HG03558 (cell line): ENCODE results near the gene FAN1.

Experiments used
- ATAC-seq: cut with Tn5 transposase; IDR thresholded peaks from one replicate; pipeline ENCODE4 v1.9.1; 2021; ENCODE audit warnings: moderate number of reproducible peaks; ENCODE audit not compliant: unreplicated experiment; ENCODE audit errors: extremely low read depth

FAN1 gene

DNA sequence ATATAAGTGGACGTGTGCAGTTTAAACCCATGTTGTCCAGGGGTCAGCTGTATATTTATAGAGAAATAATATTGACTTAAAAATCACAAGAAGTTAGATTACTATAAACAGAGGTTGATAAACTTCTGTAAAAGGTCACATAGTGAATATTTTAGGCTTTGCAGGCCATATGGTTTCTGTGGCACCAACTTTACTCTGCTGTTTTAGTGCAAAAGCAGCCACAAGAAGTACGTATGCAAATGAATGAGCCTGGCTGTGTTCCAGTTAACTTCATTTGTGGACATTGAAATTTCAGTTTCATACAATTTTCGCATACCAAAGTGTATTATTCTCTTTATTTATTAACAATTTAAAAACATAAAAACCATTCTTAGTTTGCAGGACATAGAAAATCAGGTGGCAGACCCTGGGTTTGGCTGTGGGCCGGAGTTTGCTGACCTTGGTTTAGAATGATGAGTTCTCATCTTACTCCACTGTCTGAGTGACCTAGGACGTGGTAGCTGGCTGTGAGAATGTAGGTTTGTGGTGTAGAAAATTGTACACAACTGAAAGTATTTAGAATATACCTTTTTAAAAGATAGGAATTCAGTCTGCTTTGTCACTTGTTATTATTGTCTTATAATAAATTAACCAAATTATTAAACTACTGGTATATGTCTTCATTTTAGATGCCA lies 16.3 kb downstream of the FAN1 start:
- ATAC-seq: no peak

DNA sequence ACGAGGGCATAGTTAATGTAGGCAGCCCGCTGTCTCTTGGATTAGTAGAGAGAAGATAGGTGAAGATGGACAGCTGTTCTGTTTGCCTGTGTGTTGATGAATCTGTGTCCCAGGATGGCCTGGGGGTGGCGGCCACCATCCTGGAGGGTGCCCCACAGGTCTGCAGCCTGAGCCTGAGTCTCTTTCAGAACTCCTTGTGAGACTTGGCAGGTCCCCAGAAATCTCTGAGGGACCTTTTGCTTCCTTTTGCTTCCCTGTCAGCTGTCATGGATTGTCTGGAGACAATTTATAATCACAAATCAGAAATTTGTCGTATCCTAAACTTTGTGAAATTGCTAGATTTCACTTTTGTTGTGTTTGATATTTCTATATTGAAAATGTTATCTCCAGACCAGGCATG lies 17.4 kb downstream of the FAN1 start:
- no peak for ATAC-seq

DNA sequence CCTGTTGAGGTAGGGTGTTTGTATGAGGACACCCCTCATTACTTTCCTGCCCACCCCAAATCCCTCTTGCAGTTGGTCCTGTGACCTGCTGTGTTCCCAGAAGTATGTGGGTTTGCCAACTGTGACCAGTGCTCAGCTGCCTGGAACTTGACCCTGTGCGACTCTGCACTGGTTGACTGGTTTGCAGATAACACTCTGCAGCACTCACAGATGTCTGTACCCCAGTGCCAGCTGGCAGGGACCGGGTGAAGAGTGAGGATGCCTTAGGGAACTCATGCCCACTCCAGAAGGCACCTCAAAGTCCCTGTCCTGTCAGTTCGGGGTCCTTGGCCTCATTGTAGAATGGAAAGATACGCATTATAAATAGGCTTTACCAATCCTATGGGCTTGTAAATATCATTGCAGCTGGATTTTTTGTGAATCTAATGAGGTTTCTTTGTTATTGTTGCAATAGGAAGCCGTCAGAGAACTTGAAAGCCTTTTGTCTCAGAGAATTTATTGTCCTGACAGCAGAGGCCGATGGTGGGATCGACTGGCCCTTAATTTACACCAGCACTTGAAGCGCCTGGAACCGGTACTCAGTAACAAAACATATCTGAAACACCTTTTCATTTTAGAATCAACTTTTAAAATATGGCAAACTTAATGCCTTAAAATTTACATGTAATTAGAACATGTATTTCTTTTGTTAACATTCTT lies 18.2 kb downstream of the FAN1 start:
- ATAC-seq: no peak

DNA sequence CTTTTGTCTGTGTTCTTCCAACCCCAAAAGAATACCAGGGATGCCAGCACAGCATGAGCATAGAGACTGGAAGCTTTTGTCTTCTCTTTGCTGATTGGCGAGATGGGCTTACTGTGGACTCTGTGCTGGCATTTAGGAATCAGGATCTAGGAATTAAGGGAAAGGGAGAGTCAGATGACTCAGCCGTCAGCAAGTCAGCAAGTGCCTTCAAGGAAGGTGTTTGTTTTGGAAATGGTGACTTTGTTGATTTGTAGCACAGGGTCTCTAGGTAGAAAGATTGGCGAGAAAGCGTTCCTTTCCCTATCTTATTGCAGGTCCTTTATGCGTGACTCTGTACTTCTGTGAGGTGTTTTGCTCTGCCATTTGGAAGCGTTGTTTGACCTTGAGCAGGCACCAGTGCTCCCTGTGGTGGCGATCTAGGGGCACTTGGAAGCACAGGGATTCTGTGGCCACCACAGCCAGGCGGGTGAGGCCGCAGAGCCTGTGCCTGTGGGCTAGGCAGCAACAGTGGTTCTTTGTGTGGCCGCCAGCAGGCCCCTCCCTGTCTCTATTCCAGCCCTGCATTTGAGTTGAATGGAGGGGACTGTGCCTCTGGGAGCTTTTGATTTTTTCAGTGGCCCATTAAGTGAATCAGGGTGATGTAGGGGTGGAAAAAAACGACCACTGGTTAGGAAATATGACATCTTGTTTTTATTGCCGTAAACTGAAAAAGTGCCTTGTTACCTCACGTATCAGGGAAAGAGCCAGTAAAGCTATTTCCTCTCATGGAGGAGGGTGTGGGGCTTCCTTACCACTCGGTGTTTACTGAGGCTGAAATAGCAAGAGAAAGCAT lies 19.0 kb downstream of the FAN1 start:
- ATAC-seq: no peak

DNA sequence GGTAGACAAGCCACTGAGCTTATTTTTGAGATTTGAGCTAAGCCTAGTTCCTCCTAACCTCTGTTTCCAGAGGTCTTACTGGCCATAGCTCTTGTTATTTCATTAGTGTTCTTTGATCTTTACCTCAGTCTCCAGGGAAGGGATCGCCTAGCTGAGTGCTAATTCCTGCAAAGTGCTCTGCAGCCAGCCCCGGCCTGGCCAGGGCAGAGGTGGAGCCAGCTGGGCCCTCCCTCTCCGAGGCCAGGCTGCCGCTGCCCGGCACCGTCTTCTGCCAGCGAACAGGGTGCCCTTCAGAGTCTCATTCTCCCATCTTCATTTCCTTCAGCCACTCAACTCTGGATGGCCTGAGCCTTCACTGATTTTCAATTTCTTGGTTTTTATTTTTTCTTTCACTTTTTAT lies 19.7 kb downstream of the FAN1 start:
- ATAC-seq: no peak

DNA sequence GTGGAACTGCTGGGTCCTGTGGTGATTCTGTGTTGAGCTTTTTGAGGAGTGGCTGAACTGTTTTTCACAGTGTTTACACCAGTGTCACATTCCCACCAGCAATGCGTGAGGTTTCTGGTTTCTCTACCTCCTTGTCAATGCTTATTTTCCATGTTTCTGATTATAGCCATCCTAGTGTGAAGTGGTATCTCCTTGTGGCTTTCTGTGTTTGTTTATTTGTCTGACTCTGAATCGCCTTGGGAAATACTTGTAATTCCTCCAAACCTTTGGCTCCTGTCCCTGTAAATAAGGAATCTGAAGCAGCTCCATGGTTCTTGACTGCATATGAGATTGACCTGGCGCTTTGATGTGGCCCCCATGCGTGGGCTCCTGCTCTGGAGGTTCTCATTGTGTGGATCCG lies 20.6 kb downstream of the FAN1 start:
- no peak for ATAC-seq

DNA sequence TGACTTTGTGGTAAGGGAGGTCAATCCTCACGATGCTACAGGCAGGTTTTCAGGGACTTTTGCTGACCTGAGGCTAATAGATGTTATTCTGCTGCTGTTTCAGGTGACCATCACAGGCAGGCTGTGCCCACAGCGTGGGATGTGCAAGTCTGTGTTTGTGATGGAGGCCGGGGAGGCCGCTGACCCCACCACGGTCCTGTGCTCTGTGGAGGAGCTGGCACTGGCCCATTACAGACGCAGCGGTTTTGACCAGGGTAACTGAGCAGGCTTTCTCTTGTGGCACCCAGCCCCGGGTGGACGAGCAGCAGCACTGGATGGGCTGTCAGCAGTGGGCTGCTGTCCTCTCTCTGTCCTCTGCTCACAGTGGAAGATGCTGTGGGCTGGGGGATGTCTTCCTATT lies 22.0 kb downstream of the FAN1 start:
- ATAC-seq: no peak

DNA sequence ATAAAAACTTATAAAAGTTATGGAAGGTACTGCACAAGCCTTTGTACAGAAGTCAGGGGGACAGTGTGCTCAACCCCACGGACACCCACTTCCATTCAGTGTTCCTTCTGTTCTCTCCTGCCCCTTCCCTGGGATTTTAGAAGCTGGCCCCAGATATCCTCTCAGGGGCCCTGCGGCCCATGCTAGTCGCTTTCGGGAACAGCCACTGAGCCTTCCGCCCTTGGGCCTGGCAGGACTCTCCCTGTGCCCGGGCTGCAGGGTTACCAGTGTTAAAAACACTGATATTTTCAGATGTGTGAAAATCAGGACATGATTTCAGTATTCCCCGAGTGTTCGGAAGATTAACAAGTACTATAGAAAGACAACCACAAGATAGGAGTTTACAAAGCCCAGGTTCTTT lies 22.4 kb downstream of the FAN1 start:
- ATAC-seq: no peak

DNA sequence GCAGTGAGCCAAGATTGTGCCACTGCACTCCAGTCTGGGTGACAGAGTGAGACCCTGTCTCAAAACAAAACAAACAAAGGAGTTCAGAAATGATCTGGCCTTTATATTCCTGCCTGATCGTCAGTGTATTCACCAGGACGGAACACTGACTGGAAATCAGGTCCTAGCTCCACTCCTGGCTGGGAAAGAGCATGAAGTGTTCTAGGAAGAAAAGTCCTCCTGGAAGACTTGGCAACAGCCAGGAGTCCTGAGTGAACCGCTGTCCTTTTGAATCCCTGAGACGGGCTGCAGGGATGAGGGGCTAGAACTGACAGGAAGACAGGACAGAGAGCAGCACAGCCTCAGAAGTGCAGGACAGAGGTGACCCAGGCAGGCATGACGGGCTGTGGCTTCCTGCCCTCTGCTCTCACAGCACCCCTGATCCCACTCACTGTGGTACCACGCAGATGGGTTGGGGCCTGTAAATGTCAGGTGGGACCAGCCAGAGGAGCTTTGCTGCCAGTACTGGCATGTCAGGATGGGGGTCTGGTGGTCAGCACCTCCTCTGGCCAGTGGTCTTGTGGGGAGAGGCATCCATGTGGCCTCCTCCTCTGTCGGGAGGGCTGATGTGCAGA lies 23.5 kb downstream of the FAN1 start:
- ATAC-seq: no peak

DNA sequence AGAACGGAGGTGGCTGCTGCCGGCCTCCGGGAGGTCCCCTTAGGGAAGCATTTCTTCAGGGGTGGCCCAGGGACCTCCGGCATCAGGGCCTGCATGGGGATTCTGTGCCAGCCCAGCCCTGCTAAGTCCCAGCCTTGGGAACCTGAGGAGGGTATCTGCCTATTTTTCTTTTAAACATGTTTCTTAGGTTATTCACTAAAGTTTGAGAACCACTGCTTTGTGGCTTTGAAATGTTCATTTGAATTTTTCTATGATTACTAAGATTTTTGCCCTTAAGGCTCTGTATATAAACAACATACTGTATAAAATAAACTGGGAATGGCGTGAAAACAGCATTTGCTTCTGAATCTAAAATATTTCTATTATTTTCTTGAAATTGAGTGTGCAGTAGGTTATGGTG lies 24.4 kb downstream of the FAN1 start:
- ATAC-seq: no peak

DNA sequence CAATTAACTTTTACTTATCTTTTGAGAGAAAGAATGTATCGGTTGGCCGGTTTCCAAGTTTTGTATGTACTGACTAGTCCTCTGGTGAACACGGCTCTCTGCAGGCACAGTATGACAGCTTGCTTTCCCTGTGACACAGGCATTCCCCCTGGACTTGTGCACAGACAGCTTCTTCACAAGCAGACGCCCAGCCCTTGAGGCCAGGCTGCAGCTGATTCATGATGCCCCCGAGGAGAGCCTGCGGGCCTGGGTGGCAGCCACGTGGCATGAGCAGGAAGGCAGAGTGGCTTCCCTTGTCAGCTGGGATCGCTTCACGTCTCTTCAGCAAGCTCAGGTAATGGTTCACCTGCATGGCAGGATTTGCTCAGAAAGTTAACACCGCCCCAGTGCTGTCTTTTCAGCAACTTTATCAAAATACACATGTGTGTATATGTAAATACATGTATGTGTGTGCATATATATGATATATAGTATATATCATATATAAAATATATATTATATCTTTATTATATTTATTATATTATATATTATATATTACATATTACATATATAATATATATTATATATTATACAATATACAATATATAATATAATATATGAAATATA lies 25.5 kb downstream of the FAN1 start:
- ATAC-seq: no peak

DNA sequence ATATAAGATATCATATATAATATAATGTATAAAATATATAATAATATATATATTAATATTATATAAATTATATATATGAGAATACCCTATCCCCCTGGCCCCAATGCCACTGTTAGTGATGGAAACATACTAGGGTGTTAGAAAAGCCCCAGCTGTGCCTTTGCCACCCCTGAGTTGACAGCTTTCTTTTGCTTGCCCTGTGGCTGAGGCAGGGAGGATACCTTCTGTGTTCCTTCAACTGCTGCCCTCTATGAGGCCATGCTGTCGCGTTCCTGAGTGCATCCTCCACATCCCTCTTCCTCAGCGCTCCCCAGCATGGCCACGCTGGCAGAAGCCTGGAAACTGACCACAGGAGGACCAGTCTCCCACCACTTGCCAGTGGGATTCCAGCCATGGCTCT lies 26.3 kb downstream of the FAN1 start:
- ATAC-seq: no peak

DNA sequence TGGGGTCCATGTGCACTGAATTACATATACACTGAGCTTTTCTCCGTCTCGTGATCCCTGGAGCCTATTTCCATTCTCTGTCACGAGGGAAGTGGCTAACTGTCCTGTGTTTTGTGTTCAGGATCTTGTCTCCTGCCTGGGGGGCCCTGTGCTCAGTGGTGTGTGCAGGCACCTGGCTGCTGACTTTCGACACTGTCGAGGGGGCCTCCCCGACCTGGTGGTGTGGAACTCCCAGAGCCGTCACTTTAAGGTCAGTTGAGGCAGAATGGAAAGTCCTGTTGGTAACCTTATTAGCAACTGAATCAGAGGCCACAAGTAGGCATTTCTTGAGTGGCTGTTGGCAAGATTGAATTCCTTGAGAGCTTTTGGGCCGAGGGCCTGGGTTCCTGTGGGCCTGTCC lies 26.7 kb downstream of the FAN1 start:
- no peak for ATAC-seq

DNA sequence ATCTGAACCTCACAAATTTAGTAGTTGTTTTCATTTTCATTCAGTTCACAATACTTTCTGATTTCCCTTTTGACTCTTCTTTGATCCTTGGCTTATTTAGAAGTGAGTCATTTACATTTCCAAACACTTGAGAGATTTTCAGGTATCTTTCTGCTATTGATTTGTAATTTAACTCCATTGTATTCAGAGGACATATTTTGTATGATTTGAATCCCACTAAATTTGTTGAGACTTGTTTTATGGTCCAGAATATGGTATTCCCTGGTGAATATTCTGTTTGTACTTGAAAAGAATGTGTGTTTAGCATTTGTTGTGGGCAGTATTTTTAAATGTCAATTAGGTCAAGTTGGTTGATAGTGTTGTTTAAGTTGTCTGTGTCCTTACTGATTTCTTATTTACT lies 29.6 kb downstream of the FAN1 start:
- no peak for ATAC-seq

DNA sequence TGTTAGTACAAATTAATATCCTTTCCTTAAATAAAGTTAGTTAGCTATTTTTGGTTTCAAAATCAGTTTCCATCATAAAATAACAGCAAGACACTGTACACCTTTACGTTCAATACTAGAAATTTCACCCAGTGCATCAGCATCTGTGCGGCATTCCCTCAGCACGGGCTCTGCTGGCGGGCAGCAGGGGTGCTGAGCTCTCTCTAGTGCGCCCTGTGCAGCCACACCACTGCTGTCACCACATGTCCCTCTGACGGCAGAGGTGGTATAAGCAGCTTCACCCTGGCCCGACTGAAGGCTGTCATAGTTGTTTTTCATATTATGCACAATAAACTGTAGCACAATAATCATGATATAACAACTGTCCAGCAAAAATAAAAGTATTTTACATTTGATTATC lies 35.4 kb downstream of the FAN1 start:
- ATAC-seq: no peak

DNA sequence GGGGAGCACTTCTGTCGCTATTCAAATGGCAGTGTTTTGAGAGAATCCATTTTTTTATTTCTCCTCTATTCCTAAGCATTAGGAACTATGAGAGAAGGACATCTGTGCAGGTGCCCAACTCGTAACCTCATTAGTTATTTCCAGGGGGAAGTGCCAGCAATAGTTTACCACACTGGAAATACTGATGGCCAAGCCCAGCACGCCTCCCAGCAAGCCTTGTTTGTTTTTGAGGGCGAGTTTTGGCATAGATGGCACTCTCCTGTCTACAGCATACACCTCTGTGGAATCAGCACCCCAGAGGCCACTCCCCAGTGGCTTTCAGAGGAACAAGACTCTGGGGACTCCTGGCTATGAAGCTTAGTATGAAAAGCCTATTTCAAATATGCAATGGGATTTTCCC lies 36.6 kb downstream of the FAN1 start:
- ATAC-seq: no peak

DNA sequence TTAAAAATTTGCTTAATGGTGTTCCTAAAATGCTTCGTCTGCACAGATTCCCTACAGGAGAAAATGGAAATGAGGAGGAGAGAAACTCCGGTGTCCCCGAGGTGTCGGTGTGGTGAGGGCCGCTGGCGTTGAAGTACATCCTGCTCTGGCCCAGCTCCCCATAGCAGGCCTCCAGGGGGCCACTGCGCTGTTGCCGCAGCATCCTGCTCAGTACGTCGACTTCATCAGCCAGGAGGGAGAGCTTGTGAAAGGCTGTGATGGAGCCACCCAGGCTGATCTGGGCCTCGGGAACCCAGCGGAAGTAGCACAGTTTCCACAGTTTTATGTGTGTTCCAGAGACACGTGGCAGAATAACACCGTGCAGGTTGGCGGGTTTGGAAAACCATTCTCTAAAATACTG lies 37.8 kb downstream of the FAN1 start:
- no peak for ATAC-seq

DNA sequence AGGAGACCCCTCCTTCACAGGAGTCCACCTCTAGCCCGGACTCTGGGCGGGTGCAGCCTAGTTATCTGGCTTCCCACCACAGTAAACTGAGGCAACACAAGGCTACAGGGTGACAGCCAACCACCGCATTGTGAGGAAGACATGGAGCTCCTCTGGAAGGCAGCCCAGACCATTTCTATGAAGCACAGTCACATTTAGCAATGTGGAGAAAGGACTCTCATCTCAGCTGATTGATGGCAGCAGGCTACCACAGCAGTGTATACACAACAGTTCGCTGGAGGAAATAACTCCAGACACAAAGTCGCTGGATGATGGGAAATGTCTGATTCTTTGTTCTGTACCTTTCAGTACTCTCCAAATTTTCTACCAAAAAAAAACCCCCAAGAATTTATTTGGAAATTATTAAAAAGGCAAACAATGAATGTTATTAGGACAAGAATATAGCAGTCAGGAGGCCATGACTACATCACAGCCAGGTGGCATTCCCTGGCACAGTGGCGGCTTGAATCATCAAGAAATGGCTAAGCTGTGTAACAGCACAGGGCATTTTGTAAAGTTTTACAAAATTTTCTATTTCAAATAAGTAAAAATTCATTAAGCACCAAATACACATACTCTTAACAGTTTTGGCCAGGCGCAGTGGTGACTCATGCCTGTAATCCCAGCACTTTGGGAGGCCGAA lies 40.1 kb downstream of the FAN1 start:
- ATAC-seq: no peak

DNA sequence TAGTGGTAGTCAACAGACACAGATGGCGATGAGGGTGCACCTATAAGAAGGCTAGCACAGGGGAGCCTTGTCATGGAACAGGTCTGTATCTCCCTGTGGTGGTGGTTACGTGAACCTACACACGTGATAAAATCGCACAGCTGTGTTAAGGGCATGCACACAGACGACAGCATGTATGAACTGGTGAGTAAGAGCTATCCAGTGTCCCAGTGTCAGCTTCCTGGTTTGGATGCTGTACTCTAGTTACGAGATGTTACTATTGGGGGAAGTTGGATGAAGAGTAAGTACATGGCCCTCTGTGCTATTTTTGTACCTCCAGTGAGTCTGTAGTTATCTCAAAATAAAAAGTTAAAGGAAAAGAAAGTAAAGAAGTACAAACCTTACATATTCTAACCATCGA lies 49.5 kb downstream of the FAN1 start:
- no peak for ATAC-seq

DNA sequence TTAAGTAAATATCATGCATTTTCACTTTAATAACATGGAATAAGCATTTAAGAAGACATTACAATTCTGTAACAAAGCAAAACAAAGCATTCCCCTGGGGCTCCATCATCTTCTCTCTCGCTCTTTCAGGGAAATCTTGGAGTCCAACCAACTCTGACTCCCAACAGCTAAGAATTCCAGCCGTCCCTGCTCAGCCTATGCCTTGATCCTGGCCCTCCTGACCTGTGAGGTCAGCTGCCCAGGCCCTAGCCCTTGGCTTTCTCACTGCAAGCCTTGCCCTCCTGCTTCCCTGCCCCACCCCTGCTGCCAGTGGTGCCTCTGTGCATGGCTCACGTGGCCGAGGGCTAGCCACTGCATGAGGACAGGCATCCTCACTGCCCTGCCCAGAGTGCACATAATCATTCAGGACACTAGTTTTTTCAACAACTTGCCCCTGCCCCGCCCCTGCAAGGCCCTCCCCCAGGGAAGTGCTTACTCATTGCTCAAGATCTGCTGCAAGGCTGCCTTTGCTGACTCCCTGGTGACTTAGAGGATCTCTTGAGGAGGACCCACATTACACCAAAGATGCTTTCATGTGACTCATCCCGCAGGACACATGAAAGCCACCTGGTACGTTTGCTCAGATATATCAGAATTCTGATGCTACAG lies 50.1 kb downstream of the FAN1 start:
- no peak for ATAC-seq
